KMS-11 (cell line): ENCODE data around the gene ZNF821.

Experiments
- H2AFZ ChIP-seq: fragments of 200-600 bp; sonication (generic); 2 replicates; pipeline ENCODE4 v1.6.1; 2016; ENCODE audit warnings: antibody characterized with exemption, mixed run types, low read depth
- H3K27ac ChIP-seq: fragments of 200-600 bp; sonication (generic); 2 replicates; pipeline ENCODE4 v1.6.1; 2016; ENCODE audit warnings: mild to moderate bottlenecking, mixed run types
- H3K27me3 ChIP-seq: fragments of 200-600 bp; sonication (generic); 2 replicates; pipeline ENCODE4 v1.6.1; 2017; ENCODE audit warnings: mild to moderate bottlenecking, low read depth, mixed run types, moderate library complexity; ENCODE audit not compliant: insufficient read depth
- H3K36me3 ChIP-seq: fragments of 200-600 bp; sonication (generic); 2 replicates; pipeline ENCODE4 v1.6.1; 2017; ENCODE audit warnings: mild to moderate bottlenecking, mixed run types; ENCODE audit not compliant: insufficient read depth
- H3K4me1 ChIP-seq: fragments of 200-600 bp; sonication (generic); 2 replicates; pipeline ENCODE4 v1.6.1; 2016; ENCODE audit warnings: mild to moderate bottlenecking, low read depth, mixed run types; ENCODE audit not compliant: poor library complexity, severe bottlenecking
- H3K4me2 ChIP-seq: fragments of 200-600 bp; sonication (generic); 2 replicates; pipeline ENCODE4 v1.7.0; 2016; ENCODE audit warnings: mild to moderate bottlenecking, mixed run types
- H3K4me3 ChIP-seq: fragments of 200-600 bp; sonication (generic); IDR thresholded peaks from 2 replicates; pipeline ENCODE4 v1.6.1; 2017; ENCODE audit warnings: low read depth, low read length, mixed read lengths; ENCODE audit not compliant: insufficient read depth
- H3K79me2 ChIP-seq: fragments of 200-600 bp; sonication (generic); 2 replicates; pipeline ENCODE4 v1.6.1; 2016; ENCODE audit warnings: low read depth, mixed run types; ENCODE audit not compliant: insufficient read depth
- H3K9ac ChIP-seq: fragments of 200-600 bp; sonication (generic); 2 replicates; pipeline ENCODE4 v1.6.1; 2016; ENCODE audit warnings: mild to moderate bottlenecking, mixed run types
- H4K20me1 ChIP-seq: fragments of 200-600 bp; sonication (generic); 2 replicates; pipeline ENCODE4 v1.6.1; 2016; ENCODE audit warnings: mild to moderate bottlenecking, mixed run types; ENCODE audit not compliant: insufficient read depth
- CTCF ChIP-seq: fragments of 200-600 bp; sonication (generic); conservative IDR thresholded peaks from 2 replicates; pipeline ENCODE4 v1.6.1; 2017; ENCODE audit warnings: low read depth, mild to moderate bottlenecking, antibody characterized with exemption, low read length, moderate library complexity, mixed read lengths

Gene ZNF821

GRCh38 chr16:71924710-71925109 lies 40.7 kb upstream of the ZNF821 start:
- Histone ChIP-seq H3K79me2 (peaks cover 15% of the 10 kb centered on the region; the same call in 1 of the 2 replicates), H3K9ac (no peak overlapping the region), H3K4me2 (no peak overlapping the region), H3K36me3 (peaks cover 29% of the 10 kb centered on the region), H4K20me1 (no peaks in the 10 kb centered on the region), H2AFZ (no peak overlapping the region), H3K4me3 (no peak overlapping the region), H3K27me3 (no peaks in the 10 kb centered on the region), H3K4me1 (peaks cover 20% of the 10 kb centered on the region), H3K27ac (no peak overlapping the region)
- no peak for TF ChIP-seq CTCF

GRCh38 chr16:71923941-71924690 lies 40.1 kb upstream of the ZNF821 start:
- no peak for TF ChIP-seq CTCF
- Histone ChIP-seq H2AFZ (no peak overlapping the region), H3K9ac (no peak overlapping the region), H3K4me1 (peaks cover 20% of the 10 kb centered on the region), H3K4me2 (no peak overlapping the region), H3K27ac (no peak overlapping the region), H4K20me1 (no peaks in the 10 kb centered on the region), H3K4me3 (no peak overlapping the region), H3K27me3 (no peaks in the 10 kb centered on the region), H3K36me3 (peaks cover 35% of the 10 kb centered on the region), H3K79me2 (peaks cover 17% of the 10 kb centered on the region; the same call in 1 of the 2 replicates)

- Histone ChIP-seq H3K4me2 (no peak overlapping the region), H3K36me3 (peaks cover 38% of the 10 kb centered on the region), H3K9ac (no peak overlapping the region), H3K27me3 (no peaks in the 10 kb centered on the region), H3K27ac (no peak overlapping the region), H3K79me2 (peaks cover 48% of the 10 kb centered on the region), H4K20me1 (no peaks in the 10 kb centered on the region; the same call in 1 of the 2 replicates), H3K4me3 (no peak overlapping the region), H2AFZ (no peak overlapping the region), H3K4me1 (no peaks in the 10 kb centered on the region)
- no peak for TF ChIP-seq CTCF
Measured at GRCh38 chr16:71920658-71921057, 36.7 kb upstream of the ZNF821 start.

GRCh38 chr16:71919035-71919434 lies 35.1 kb upstream of the ZNF821 start:
- Histone ChIP-seq H3K27ac (no peak overlapping the region), H2AFZ (no peak overlapping the region), H3K36me3 (peaks cover 31% of the 10 kb centered on the region), H3K9ac (no peak overlapping the region), H3K4me2 (no peak overlapping the region), H4K20me1 (no peaks in the 10 kb centered on the region; the same call in 1 of the 2 replicates), H3K79me2 (peaks cover 65% of the 10 kb centered on the region), H3K27me3 (no peaks in the 10 kb centered on the region), H3K4me3 (no peak overlapping the region), H3K4me1 (no peaks in the 10 kb centered on the region)
- no peak for TF ChIP-seq CTCF
